ENCODE data around the gene FCRLA.

GRCh38 chr1:161739865-161740566, 33.0 kb downstream of the FCRLA start:
- TF ChIP-seq EP300 (IDR thresholded peaks at IDR 0.05) (no peak), POLR2A (IDR thresholded peaks at IDR 0.05) (no peak)
